ENCODE results near the gene AGRN.
"Not testable (repeated sequence)": the region's sequence is repeated elsewhere in the genome, so short reads cannot be mapped to it uniquely, and the experiment has no call there.

Gene AGRN

DNA sequence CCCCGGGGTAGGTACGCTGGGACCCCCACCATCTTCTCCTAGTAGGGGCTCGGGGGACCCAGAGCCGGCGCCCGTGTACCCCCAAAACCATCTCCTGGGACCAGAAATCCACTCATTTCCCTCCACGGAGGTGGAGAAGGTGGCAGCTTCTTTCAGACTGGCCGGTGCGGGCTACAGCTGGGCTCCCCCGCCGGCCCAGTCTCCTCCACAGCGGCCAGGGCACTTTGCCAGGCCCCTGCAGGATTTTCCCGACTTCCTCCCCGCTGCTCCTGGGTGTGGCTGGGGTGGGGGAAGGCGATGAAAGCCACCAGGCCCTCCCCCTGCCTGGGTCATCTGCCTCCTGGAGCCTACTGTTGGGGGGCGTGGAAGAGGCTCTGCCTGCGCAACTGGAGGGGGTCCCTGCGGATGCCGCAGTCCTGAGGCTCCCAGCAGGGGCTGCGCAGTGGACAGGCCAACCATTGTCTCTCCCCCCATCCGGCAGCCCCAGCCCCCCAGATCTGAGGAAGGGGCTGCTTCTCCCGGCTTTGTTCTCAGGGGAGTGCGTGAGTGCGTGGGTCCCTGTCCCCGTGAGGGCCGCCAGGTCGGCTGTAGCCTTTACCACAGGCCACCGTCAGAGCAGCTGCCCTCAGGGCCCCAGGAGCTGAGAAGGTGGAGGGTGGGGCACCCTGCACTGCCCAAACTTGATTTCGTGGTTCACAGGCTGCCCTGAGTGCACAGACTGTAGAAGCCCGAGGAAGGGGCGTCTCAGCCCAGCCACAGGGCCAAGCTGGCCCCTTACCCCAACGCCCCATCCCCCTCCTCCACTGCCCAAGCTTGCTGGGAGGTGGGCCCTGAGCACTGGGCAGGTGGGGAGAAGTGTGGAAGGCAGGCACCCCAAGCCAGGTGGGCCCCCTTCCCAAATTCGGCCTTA, 1.3 kb downstream of the AGRN start:
- DNase-seq: peak in 2 of 3 experiments; percentile 49 to 64

DNA sequence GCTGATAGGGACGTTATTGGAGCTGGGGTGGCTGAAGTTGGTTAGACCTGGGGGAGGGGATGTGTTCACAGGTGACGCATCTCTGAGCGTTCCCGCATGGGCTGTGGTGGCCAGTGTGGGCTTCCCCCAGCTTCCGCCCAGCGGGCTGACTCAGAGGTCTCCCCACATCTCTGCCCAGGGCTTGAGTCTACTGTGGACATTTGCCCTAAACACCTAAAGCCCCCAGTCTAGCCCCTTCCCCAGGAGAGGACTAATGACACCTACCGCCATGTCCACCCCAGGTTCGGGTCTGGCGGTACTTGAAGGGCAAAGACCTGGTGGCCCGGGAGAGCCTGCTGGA, 2.0 kb downstream of the AGRN start:
- no peak for DNase-seq

DNA sequence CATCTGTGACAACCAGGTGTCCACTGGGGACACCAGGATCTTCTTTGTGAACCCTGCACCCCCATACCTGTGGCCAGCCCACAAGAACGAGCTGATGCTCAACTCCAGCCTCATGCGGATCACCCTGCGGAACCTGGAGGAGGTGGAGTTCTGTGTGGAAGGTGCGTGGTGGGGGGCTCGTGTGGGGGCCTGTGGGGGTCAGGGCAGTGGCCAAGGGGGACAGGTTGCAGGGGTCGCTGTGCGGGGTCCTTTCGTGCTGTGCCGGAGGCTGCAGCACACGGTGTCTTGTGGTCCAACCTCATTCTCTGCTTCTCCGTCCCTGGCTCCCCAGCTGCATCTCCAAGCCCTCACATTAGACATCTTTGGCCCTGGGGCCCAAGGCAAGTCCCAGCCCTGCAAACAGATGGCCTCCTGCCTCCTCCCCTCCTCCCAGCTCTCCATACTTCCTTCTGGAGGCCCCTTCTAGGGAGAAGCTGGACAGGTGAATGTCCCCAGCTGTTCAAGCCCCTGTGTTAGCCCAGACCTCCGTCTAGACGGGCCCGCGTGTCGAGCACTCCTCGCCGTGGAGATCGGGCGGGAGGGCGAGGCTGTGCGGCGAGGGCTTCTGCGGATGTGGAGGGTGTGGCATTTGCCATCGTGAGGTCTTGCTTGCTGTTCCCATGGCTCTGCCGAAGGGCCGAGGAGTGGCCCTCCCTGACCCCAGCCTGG, 2.5 kb downstream of the AGRN start:
- DNase-seq: no peak

DNA sequence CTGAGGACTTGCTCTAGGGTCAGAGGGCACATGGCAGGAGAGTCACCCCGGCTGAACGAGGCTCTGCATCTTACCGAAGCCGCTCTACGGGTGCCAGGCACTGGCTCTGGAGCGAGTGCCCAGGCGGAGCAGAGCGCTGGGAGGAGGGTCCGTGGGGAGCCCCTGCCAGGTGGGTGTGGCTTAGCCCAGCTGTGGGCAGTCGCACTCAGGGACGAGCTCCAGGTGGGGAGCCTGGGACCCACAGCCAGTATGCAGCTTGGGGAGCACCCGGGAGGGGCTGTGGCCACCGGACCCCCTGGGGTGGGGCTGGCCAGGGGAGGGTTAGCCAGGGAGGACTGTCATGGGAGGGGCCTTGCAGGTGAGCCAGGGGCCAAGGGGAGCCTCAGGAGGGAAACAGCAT, 3.8 kb downstream of the AGRN start:
- no peak for DNase-seq

DNA sequence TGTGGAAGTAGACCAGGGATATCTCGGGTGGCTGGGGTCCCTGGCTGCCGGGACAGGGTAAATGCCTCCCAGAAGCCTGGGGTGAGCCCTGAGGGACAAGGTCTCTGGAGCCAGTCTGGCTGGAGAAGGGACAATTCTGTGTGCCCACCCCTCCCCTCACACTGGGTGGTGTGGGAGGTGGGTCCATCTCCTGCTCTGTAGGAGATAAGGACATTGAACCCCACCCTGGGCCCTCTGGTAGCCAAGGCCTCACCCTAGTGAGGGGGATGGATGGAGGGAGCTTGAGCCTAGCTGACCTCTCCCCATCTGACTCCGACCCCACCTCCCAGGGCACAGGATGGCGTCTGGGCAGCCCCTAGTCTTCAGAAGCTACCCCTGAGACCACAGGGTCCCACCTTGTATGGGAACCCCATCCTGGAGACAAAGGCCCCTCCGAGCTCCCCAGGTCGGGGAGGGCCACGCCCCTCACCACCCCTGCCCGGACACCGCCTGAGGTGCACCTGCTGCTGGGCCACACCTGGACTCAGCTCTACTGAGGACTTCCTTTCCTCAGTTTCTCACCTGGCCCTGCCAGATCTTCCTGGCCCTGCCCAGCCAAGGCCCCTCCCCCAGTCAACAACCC, 4.3 kb downstream of the AGRN start:
- no peak for DNase-seq

DNA sequence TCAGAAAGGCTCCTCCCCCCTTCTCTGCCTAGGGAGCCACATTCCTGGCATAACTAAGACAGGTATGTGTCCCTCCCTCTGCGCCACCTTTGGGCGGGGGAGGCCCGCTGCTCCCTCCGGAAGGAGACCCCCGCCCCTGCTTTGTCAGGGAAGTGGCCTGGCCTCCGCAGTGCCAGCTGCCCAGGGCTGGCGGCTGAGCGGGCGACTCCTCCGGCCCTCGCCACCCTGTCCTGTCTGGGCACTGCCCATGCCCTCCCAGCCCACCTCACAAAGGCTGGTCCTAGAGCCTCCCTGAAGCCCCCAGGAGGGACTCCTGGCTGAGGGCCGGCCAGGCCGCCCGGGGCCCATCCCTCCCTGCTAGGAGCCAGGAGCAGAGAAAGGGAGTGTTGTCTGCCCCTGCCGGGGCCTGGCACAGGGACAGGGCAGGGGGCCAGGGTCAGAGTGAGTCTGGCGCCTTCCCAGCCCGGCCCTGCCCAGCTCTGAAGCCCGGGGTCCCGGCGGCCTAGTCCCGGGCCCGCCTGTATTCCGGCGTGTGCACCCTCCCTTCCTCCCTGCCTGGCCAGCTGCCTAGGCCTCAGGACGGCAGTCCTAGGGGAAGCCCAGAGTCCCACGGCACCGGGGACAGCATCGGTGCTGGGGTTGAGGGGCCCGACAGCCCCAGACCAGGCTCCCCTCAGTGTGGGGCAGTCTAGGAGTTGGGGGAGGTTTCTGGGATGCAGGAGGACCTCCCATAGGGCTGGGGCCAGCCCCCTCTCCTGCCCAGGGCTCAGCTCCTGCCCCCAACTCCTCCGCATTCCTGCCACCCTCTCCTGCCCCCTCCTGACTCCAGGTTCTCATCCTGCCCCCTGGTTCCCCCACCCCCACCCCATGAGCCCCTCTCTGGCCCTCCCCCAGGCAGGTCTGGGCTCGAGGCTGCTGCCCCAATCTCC, 5.1 kb downstream of the AGRN start:
- DNase-seq: no peak

DNA sequence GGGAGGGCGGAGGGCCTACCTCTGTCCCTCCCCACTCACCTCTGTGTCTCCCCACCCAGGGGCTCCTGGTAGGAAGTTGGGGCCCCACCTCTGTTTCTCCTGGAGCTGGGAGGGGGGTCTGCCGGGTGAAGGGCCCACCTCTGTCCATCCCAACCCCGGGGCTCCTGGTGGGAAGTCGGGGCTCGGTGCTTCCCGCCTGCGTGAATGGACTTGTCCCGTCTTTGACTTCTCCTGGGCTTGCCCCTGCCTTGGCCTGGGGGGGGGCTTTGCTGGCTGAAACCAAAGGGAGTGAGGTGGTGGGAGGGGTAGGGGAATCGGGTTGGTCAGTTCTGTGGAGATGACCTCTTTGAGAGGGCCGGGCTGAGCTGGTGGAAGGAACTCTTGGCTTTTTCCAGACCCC, 5.8 kb downstream of the AGRN start:
- DNase-seq: no peak

DNA sequence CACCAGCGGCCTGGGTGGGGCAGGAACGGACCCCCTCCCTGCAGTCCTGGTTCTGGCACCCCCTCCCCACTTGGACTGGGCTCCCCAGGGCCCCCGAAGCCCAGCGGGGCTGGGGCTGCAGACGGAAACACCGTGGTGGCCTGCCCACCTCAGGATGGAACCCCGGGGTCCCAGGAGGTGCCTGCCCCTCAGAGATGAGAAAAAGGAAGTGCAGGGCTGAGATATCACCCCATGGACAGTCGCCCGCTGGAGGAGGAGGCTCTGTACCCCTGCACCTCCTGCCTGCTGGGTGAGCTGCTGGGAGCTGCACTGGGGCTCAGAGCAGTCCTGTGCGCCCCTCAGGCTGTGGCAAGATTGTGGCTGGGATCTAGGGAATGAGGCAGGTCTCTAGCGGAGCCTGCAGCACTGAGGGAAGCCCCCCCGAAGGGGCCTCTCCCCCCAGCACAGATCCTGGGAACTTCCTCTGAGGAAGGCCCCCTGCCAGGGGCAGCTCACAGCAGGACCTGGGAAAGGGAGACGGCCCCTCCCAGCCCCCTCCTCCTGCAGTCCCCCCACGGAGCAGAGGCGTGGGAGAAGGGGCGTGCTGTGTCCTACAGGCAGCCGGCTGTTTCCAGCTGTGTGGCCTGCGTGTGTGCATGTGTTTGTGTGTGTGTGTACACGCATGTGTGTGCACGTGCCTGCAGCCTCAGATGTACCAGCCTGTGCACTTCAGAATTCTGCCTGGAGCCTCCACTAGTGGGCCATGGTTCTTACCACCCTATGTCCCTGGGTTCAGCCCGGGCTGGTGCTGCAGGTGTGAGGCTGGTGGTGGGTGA, 6.9 kb downstream of the AGRN start:
- DNase-seq: no peak

DNA sequence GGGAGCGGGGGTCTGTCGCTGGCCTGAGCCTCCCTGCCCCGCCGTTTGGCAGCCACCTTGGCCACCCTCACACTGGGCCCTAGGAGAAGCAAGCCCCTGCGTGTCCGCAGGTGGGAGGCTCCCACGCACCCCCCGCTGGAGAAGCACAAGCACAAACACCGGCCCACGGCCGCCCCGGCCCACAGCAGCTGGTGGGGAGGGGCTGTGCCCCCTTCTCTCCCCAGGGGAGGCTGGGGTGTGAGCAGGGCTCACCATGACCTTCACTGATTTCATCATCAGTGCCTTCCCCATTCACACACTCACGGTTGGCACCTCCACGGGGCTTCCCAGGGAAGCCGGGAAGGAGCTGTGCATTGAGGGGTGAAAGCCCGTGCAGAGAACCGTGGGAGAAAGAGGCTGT, 7.9 kb downstream of the AGRN start:
- DNase-seq: no peak

DNA sequence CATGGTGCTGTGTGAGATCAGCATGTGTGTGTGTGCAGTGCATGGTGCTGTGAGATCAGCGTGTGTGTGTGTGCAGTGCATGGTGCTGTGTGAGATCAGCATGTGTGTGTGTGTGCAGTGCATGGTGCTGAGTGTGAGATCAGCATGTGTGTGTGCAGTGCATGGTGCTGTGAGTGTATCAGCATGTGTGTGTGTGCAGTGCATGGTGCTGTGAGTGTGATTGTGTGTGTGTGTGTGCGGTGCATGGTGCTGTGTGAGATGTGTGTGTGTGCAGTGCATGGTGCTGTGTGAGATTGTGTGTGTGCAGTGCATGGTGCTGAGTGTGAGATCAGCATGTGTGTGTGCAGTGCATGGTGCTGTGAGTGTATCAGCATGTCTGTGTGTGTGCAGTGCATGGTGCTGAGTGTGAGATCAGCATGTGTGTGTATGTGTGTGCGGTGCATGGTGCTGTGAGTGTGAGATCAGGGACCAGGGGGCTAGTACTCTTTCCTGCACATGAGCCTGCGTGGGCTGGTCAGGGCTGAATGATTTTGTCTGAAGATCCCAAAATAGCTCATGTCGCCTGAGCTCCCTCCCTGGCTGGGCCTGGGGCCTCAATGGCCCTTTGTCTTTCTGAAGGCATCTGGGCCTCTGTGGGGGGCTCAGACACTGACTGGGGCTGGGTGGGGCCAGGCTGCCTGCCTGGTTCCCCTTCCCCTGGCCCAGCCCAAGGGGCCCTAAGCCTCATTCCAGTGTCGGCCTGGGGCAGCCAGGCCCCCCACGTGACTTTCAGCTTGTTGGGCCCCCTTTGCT, 11.1 kb downstream of the AGRN start:
- not testable (repeated sequence) for DNase-seq

DNA sequence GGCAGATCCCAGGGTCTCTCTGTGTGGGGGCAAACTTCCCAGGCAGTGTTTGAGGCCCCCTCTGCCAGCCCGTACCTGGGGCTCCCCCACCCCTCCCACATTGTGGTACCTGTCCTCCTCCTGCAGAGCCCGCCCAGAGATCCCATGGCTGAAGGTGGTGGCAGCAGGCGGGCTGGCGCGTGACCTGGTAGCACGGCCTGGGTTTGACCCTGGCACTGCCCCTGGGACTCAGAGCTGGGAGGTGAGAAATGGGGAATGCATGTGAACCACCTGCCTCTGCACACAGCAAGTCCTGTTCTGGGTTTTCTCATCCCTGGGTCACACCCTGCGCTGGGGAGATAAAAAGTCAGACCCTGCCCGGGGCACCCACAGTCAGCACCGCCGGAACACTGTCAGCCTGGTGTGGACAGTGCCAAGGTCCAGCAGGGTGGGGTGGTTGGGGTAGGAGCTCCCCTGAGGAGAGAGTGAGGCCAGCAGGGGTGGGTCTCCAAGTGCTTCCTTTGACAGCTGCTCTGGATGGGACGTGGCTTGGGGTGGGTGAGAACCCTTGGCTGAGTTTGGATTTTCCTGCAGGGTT, 11.8 kb downstream of the AGRN start:
- no peak for DNase-seq

DNA sequence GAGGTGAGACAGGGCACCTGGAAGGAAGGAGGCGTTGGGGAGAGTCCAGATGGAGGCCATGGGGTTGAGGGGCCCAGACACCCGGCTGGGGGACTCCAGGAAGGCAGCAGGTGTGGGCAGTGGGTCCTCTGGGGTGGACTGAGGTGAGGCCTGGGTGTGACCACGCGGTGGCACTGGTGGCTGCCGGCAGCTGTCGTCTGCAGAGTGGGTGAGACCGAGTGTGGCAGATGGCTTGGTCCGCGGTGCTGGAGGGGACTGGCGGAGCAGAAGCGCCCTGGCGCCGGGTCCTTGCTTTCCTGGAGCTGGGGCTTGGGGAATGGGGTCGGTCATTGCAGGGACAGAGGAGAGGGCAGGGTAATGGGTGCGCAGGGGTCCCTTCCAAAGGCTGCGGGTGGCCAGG, 12.5 kb downstream of the AGRN start:
- DNase-seq: peak; percentile 37 to 72 (median 70)

DNA sequence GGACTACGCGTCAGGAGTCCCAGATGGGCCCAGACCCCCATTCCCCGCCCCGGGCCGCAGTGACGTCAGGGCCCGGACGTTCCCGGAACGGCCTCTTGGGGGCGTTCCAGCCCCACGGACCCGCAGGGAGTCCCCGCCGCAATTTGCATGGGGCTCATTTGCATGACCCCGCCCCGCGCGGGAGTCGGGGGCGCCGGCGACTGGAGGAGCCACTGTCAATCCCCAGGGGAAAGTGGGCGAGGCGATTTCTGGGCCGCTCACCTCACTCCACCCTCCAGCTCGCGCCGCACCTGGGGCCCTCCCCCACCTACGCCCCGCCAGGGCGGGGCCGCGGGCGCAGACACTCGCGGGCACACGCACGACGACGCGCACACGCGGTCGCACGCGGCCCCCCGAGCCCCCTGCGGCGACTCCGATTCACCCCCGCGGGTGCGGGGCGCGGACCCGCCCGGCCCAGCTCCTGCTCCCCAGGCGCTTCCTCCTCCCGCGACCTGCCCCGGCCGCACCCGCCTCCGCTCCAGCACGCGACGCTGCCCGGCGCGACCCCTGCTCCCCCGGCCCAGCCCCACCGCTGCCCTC, 13.2 kb downstream of the AGRN start:
- peak; percentile 92 to 95 (median 92) for DNase-seq

DNA sequence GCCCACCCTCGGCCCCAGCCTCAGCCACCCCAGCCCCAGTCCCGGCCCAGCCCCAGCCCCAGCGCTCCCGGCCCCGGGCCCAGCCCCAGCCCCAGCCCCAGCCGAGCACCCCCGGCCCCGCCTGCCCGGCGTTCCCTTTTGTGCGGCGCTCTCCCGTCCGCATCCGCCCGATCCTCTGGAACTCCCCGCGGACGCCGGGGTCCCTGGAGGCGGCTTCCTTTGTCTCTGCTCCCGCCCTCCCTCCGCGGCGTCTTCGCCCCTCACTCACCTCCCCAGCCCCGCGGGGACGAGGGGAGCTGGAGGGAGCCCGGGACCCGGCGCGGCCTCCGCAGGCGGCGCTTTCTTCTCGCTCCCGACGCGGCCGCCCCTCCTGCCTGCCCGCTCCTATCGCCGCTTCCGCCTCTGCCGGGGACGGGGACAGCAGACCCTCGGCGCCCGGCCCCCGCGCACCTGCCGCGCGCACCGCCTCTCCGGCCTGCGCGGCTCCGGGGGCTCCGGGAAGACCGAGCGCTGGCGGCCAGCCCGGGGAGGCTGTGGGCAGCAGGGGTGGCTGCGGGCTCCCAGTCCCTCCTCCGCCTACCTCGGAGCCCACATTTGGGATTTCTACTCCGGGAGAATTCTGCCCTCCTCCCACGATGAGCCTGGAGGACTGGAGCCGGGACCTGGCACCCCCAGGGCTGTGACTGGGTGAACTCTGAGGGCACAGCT, 14.0 kb downstream of the AGRN start:
- peak in 2 of 3 experiments; percentile 55 to 59 for DNase-seq

DNA sequence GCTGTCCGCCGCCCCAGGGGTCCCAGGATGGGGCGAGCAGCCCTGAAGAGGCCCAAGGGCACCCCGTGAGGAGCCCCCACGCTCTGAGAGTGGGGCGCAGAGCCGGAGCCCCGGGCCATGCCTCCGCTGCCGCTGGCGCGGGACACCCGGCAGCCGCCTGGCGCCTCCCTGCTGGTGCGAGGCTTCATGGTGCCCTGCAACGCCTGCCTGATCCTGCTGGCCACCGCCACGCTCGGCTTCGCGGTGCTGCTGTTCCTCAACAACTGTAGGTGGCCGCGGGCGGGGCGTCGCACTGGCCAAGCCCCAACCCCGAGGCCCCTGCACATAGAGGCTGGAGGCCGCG, 14.5 kb downstream of the AGRN start:
- peak in 2 of 3 experiments; percentile 53 to 60 for DNase-seq

DNA sequence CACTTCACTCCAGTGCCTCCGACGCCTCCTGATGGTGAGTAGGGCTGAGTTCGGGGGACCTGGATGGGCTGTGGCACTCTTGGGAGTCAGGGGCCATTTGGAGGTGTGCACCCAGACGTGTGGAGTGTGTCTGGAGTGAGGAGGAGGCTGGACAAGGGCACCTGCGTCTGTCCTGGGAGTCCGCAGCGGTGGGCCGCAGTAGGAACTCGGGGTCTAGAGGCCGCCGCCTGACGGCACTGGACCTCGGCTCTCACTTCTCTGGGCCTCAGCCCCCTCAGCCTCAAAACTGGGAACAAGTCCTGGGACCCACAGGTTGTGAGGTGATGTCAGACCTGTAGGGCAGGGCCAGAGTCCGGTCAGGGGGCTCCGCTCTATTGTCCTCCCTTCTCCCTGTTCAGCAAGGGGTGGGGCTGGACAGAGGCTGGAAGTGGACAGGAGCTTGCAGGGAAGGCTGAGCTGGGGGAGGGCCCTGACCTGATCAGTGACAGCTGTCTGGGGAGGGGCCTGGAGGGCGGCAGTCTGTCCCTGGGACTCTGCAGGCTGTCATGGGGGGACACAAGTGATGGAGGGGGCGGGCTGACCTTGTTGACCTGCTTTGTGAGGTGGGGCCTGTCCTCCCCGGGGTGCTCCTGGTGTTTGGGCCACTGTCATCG, 15.5 kb downstream of the AGRN start:
- no peak for DNase-seq

DNA sequence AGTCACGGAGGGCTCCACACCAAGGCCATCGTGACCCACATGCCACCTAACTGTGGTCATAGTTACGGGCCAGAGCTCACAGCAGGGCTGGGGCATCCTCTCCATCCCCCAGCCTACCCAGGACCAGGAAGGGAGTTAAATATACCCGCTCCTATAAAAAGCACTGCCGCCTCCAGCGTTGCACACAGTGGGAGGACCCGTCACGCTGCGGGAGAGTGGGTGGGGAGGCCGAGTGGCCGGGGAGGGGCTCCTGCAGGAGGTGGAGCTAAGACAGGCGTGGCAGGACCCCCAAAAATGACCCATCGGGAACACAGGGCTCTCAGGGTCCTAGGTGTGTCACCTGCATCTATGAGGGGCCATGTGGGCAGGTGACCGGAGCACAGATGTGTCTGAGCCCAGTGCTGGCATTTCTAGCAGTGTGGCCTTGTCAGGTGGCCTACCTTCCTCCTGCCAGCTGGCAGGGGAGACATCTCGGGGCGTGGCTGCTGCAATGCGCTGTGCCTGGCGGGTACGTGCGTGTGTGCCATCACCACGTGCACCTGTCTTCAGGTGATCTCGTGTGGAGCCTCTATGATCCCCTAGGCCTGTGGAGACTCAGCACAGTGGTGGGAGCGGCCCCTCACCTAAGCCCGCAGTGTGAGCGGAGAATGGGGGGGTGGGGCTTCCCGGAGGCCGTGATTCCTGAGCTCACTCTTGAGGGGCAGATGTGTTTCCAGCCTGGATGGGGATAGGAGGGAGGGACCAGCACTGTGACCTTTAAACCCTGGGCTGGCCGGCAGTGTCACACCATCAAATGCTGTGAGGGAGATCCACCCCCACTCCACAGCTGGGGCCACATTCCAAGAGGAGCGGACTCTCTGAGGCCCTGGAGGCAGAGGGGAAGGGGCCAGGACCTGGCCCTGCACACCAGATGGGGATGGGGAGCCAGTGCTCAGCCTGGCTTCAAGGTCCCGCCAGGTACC, 17.7 kb downstream of the AGRN start:
- DNase-seq: no peak

DNA sequence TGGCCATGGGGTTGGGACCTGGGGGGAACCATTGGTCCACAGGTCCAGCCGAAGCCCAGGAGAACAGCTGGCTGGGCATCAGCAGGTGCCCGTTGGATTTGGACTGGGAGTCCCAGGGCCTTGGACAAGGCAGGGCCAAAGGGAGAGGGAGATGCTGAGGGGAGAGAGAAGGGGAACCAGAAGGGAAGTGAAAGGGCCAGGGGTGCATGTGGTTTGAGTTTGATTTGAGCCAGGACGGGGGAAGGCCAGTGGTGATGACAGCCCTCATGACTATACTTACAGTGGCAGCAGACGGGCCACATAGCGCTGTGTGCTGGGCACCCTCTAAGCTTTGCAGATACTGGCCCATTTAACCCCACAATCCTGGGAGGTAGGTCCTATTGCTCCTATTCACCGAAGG, 18.8 kb downstream of the AGRN start:
- DNase-seq: no peak
